Right renal pelvis (tissue), 4 donors: Measurements from ENCODE around the gene LGALS9. TPM values are rescaled to one million over a fixed set of nuclear protein-coding genes. Genes with fewer than 3 reads are reported as not detected.
"Not testable (repeated sequence)": the region's sequence is repeated elsewhere in the genome, so short reads cannot be mapped to it uniquely, and the experiment has no call there.

ENCODE experiments used
- DNase-seq, 4 donors: peaks; one replicate each; pipeline ENCODE4 v3.0.0-alpha.2; 2013; ENCODE audit warnings: low read depth in 4 of 4, low spot score in 3 of 4, missing footprints in 1 of 4
- polyA plus RNA-seq, 4 donors: library from polyadenylated mRNA; unstranded; fragments of 120-200 nt; gene quantifications; one replicate each; pipeline ENCODE4 v1.2.1, GENCODE V29; 2013; ENCODE audit not compliant: insufficient read length in 4 of 4

Gene LGALS9
- polyA plus RNA-seq, 4 donors: 13.0 to 17.2 (median 15.3) TPM

DNA sequence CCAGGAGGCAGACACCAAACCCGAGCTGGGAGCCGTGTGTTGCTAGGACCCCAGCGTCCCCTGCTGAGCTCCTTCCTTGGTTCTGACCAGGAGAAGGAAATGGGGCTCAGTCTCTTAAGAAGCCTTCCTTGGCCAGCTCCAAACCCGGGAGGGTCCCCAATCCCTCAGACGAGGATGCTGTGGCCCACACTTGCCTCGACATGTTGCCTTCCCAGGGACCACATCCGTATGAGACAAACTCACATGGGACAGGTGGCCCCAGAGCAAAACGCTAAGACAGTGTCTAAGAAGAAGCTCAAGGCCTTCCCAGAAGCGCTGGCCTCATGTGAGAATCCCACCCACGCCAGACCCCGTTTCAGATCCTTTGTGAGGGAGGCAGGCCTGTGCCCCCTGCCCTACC is 19.8 kb downstream of the LGALS9 start:
- no peak for DNase-seq

DNA sequence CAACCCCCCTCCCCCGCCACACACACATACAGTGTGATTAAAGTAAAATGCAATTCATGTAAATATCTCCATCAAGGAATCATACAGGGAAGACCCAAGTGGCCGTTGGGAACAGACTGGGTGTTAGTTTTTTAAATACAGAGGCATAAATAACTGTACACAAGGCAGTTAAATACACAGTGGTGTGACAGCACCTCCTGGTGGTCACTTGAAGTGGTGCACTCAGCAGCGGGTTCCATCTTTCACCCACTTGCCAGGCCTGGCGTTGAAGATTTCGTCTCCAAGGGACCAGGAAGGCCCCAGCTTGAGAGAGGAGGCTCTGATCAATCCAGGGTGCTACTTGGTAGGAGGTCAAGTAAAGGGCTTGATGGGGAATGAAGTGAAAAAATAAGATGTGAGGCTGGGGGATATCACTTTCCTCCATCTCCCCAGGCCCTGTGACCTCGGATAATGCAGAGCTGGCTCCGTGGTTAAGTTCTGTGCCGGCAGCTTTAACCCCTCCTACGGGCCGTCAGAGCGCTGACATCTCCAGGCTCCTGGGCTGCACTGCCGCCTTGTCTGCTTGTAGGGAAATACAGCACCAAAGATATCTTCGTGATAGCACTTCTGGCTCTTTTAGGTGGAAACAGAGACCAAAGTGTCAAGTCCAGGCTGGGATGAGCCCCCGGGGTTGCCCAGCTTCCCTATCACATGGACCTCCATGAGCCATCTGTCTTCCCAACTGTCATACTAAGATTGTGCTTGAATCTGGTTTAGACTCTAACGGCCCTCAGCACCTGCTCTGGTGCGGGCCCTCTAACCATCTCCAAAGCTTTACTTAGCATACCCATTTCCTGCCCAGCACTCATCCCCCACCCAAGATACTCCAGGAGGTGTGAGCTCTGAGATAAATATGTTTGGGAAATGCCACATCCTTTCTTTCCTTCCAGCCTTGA is 20.7 kb downstream of the LGALS9 start:
- DNase-seq: no peak

DNA sequence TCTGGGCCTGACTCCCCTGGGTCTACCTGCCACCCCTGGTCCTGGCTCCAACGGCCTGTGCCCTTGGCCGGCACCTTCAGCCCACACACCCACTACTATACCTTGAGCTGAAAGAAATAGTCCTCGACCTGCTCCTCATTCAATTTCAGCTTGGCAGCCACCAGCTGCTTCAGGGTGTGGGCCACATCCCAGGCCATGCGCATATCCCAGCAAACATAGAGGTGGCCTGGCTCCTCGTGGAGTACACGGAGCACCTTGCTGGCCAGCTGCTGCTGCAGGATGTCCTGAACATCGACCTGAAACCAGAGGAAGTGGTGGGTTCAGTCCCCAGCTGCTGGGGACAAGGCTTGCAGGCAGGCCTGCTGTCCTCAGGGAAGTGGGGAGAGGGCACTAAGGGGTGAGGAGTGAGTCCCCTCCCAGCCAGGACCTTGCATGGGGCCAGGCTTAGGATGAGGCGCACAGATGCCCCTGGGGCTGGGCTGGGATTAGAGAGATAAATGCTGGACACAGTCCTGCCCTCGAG is 22.5 kb downstream of the LGALS9 start:
- not testable (repeated sequence) for DNase-seq

DNA sequence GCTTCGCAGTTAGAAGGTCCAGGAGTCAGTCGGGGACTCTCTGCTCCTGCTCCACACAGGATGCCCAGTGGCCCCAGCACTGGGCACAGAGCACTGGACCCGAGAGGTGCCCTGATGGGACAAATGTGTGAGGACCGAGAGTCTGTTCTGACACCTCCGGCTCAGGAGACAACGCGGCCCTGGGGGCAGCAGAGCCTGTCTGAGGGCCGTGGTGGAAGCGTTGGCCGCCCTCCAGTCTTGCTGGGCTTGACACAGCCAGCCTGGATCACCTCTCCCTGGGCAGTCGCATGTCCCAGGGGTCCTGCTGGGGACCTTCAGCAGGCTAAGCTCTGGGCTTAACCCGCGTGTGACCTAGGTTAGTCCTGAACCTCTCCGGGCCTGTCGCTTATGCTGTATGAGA is 23.1 kb downstream of the LGALS9 start:
- DNase-seq: no peak

DNA sequence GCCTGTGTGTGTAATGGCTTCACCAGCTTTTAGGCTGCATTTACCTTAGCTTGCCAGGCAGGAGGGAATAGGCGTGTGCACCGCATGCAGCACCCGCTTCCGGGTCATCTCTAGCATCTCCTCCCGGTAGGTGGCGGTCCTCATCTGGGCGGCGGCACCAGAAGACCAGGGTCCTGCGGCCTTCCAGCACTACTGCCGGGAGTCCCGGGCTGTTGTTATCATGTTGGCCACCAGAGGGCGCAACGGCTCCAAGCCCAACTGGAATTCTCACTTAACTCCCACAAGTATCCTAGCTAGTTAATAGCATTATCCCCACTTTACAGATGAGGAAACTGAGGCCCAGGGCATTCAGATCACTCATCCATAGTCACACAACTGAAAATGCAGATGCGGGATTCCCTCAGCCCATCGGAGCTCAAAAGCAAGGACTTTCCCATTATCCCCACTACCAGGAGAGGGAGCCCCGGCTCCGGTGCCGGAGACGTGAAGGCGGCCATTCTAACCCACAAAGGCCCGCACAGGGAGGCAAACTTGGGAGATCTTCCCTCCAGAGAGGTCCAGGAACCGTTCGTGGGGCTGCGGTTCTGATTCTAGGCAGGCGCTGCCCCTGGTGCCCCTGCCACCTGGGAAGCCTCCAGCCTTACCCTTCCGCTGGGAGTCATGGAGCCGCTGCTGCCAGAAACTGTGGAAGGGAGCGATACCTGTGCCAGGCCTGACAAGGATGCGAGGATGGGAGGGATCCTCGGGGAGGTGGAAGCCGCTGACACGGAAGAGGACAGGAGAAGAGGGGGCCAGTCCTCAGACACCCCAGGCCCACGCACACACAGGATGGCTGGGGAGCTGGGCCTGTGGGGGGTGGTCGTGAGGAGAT is 23.9 kb downstream of the LGALS9 start:
- DNase-seq: peak; percentile 30 to 57 (median 44)

DNA sequence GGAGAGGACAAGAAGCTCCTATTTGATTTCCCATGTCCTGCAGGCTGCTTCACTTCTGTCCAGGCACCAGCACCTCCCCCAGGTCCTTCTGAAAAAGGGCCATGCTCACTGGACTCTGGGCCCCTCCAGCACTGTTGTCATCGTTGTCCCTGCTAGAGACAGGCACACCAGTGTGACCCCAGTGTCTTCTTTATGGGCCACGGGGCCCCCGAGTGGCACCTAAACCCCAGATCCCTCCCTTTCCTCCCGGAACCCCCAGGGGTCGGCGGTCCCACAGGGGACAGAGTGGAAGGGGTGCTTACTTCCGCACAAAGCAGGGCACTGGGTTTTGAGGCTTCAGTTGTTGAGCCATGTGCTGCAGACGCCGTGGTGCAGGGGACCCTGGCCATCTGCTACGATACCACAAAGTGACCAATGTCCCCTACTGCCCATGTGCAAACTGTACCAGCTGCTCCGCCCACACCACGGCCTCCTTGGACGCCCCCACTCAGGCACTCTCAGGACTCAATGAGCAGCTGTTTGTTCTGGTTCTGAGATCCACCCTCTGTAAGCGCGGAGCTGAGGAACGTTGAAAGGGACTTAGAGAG is 24.6 kb downstream of the LGALS9 start:
- not testable (repeated sequence) for DNase-seq

DNA sequence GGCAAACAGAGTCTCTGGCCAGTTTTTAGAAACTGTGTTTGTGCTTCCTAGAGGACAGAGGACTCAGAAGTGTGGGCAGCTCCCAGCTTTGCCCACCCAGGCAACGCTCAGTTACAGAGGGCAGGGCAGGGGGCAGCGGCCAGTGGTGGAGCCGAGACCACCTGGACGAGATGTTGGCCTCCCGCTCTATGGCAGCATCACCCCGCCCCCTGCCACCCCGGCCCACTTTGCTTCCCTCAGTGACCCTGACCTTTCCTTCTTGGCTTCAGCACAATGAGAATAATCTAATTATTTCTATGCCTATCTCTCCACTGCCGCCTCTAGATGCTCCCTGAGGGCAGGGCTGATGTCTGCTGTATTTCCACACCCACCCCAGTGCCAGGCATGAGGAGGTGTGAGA is 25.6 kb downstream of the LGALS9 start:
- not testable (repeated sequence) for DNase-seq

DNA sequence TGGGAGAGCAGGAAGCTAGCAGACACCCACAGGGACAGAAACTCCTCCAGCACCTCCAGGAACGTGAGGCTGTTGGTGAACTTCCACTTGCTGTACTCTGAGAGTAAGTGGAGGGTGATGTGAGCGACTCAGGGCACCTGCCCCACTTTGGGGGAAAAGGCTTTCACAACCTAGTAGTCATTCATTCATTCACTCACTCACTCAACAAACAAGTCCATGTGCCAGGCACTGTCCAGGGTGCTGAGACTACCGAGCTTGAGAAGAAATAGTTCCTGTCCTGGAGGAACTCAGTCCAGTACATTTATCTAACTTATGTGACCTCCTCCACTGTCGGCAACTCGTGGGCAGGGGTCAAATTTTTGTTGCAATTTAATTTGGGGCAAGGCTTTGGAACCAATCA is 26.6 kb downstream of the LGALS9 start:
- DNase-seq: no peak

DNA sequence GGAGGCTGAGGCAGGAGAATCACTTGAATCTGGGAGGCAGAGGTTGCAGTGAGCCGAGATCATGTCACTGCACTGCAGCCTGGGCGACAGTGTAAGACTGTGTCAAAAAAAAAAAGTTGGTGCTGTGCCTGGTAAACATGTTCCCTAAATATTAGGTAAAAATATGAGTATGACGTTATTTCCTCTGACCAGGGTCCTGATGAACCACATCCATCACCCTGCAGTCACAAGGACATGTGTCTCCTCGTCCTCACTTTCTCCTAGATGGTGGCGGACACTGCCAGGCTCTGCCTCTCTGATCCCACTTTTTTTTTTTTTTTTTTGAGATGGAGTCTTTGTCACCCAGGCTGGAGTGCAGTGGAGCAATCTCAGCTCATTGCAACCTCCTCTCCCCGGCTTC is 28.7 kb downstream of the LGALS9 start:
- DNase-seq: no peak

DNA sequence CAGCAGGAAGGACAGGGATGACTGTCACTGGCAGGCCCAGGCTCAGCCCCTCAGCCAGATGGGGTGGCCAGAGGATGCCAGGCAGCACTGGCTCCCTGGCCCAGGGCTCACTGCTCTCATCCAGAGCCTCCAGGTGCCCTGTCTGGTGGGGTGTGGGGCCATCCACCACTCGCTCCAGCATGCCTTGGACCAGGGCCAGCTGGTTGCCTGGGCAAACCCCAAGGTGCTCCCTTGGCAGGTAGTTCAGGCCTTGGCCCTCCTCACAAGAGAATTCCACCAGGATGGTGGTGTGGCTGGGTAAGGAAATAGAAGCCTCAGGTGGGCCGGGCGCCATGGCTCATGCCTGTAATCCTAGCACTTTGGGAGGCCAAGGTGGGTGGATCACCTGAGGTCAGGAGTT is 29.4 kb downstream of the LGALS9 start:
- DNase-seq: no peak

DNA sequence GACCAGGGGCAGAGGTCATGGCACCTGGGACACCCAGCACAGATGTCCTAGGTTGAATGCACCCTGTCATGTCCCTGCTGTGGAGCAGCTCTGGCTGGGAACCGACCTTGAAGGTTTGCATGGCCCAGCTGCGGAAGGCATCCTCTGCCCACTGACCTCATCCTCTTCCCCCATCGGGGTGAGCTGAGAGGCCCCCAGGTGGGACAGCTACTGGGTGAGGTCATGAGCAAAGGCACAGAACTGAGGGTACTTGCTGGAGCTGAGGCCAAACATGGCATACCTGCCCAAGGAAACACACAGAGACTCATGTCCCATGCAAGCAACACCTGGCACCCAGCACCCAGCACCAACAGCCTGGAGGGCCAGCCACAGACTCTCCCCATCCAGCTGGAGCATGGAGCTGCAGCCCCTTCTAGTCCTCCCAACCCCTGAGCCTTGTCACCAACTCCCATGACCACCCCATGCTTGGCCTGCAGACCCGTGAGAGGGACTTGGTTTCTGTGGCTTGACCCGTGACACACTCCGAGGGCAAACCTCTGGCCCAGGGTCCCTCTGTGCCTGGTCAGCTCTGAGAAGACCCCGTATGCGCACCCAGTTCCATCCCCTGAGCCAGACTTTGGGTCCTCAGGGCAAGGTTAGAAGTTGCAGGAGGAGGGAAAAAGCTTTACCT is 33.1 kb downstream of the LGALS9 start:
- no peak for DNase-seq

DNA sequence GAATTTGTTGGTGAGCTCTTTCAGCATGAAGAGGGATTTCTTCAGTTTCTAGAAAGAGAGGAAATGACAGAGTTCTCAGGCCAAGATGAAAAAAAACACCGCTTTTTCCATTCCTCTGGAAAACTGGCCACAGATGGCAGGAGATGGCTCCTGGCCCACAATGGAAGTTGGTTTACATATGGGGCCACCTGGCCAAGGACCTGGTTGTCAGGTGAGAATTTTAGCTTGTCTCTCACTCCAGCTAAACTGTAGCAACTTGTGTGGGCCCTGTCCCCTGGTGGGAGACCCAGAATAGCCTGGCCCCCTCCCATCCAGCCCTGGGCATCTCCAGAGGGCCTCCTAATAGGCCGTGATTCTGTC is 33.6 kb downstream of the LGALS9 start:
- DNase-seq: no peak

DNA sequence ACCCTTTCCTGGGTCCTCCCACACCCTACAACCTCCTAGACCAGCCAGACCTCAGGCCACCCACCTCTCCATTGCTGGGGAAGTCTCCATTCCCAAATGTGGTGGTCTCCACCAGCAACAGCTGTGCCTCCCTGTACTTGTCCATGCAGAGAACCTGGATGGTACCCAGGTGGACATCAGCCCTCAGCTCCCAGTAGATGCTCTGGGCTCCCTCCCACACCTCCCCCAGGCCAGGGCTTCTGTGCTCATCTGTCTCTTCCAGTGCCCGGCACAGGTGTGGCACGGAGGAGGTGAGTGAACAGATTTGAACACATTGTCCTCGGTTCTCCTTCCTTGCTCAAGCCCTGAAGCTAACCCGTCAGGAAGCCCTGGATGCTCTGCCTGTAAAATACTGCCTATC is 34.6 kb downstream of the LGALS9 start:
- no peak for DNase-seq

DNA sequence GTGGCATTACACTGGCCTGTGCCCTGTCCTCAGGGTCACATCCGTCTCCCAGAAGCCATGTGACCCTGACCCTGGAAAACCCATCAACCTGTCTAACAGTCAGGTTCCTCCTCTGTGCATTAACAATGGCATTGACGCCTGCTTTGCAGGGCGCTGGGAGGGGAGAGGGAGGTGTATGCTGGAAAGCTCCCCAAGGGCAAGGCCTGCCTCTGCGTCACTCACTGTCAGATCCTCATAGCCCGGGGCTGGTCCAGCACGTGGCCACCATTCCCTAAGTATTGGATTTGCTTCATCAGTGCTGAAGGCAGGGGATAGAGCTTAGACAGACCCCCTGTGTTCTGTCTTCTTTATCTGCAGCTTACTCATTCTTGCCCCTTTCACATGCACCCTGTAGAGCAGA is 35.3 kb downstream of the LGALS9 start:
- DNase-seq: not testable (repeated sequence)

DNA sequence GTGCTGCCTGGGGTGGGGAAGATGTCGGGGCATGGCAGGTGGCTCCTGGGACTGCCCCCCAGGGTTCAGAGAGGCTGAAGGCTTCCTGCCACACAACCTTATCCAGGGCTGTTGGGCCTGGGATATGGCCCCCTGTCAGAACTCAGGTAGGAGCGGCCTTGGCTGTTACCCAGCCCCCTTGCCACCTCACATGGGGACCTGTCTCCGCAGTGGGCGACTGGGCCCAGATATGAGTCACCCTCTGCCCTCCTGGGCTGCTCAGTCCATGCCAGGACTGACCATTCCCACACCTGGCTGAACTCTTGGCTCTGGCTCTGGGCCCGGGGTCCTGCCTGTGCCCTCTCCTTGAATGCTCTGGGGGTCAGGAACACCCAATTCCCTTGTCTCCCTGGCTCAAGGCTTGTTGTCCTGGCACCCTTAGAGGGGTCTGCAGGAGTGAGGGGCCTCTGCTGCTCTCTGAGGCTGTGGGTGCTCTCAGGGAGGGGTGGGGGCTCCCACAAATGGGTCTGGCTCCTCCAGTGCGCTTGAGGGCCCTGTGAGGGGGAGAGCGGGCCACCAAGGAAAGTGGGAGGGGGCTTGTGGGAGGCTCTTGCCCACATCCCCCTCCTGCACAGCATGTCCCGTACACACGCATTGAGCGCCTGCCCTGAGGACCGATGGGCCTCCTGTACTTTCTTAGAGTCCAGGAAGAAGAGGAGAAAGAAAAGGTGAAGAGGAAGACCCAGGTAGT is 36.0 kb downstream of the LGALS9 start:
- no peak for DNase-seq

DNA sequence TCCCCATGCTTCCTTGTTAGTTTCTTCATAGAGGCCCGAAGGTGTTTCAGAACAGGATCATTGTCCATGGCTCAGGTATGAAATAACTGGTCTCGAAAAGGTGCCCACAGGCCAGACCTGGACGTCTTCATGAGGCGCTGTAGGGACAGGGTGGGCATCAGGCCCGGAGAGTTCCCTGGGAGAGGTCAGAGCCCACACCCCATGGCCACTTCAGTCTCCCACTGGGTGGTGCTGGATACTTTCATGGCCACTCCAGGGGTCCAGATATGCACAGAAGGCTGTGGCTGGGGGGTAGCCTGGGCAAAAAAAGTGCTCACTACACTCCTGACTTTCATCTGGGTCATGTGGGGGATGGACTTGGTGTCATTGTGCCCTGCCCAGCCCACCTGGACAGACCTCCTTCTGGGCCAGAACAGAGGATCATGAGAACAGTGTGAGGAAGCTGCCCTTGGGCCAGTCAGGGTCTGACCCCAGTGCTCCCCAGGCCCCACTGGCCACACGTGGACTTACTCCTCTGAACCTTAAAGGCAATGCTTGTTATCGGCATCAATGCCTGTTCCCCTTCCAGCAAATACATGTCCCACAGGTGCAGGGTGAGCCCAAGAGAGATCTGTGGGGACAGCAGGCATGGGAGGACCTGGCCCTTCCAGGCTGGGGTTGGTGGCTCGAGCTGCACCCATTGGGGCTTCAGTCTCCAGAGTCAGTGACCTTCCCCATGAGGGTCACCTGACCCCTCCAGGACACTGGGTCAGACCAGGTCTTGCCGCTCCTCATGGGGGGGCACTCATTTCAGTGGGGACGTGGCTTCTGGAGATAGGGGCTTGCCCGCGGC is 36.9 kb downstream of the LGALS9 start:
- DNase-seq: no peak

DNA sequence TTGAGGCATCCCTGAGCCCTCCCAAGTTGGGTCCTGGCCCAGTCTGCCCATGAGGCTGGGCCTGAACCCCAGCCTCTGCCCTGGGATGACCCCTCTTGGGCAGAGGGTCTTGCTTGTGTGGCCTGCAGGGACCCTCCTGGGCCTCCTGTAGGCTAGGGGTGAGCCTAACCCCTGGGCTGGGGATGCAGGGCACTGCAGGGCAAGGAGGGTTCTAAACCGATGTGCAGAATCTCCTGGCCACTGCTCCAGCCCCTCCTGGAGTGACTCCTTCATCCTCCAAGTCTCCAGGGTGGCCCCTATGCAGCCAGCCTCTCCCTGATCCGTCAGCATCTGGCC is 37.5 kb downstream of the LGALS9 start:
- DNase-seq: no peak

DNA sequence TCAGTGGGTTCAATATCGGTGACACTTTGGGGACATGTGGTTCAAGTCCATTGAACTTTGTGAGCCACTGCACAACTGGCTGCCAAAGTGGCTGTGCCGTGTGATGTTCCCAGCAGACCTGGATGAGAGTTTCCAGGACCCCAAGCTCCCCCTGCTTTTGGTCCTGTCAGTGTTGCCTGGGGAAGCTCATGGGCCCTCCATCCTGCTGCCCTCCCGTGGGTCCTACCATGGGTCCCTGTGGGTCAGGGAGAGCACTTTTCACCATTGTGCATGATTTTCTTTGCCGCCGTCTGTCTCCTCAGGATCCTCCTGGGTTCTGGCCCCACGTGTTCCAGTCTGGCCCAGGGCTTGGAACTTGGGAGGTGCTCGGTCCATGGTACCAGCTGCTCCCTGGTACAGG is 38.1 kb downstream of the LGALS9 start:
- no peak for DNase-seq

DNA sequence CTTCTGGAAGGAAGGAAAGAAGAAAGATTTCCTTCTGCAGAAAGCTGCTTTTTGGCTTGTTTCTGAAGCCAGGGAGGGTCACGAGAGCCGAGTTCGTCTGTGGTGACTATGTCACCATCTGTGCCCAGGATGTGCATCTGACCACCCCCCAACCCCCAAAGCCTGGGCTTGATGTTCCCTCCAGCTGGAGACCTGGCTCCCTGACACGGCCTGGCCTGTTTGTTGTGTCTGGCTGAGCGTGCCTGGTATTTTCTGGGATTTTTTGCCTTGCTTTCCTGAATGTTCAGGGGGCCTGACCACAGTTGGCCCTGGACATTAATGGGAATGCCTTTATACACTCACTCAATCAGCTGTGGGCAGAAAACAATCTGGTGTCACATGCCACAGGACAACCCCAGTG is 38.9 kb downstream of the LGALS9 start:
- DNase-seq: no peak
